H1 (cell line): ENCODE data around the gene SH3GL1. TPM values are rescaled to one million over a fixed set of nuclear protein-coding genes. Genes with fewer than 3 reads are reported as not detected.

Experiments used
- ASH2L ChIP-seq: fragments of 200-600, 300-600 bp; sonication (generic); IDR thresholded peaks from one replicate; pipeline ENCODE4 v1.7.1; 2017; ENCODE audit warnings: low read length
- BCL11A ChIP-seq, 2 experiments: IDR thresholded peaks; one replicate each; pipeline ENCODE4 v1.6.1; 2011; ENCODE audit warnings: low read depth in 2 of 2, low read length in 2 of 2, mild to moderate bottlenecking in 2 of 2
- CBX8 ChIP-seq: fragments of 300-800, 300-1000 bp; sonication (generic); IDR thresholded peaks from 2 replicates; pipeline ENCODE4 v1.7.1; 2016; ENCODE audit warnings: low read depth, low read length, borderline replicate concordance
- CHD1 ChIP-seq: IDR thresholded peaks from 2 replicates; pipeline ENCODE4 v1.6.1; 2012; ENCODE audit warnings: low read depth, low read length, improper control_type of control experiment
- CTBP2 ChIP-seq: IDR thresholded peaks from 2 replicates; pipeline ENCODE4 v1.7.0; 2011; ENCODE audit warnings: borderline replicate concordance, mild to moderate bottlenecking, moderate library complexity, mixed read lengths, low read length; ENCODE audit not compliant: insufficient read depth, insufficient read length
- EGR1 ChIP-seq: IDR thresholded peaks from 2 replicates; pipeline ENCODE4 v1.6.1; 2011; ENCODE audit warnings: low read depth, low read length, borderline replicate concordance
- EZH2 ChIP-seq: fragments of 200-600 bp; sonication (generic); IDR thresholded peaks from 2 replicates; pipeline ENCODE4 v1.7.1; 2012; ENCODE audit warnings: low read depth, mild to moderate bottlenecking, moderate library complexity, low read length, inconsistent platforms; ENCODE audit not compliant: severe bottlenecking
- GABPA ChIP-seq: IDR thresholded peaks from 2 replicates; pipeline ENCODE4 v1.6.1; 2011; ENCODE audit warnings: mild to moderate bottlenecking, low read length, moderate library complexity, borderline replicate concordance; ENCODE audit not compliant: insufficient read depth
- HDAC6 ChIP-seq: IDR thresholded peaks from one replicate; pipeline ENCODE4 v1.7.1; 2012; ENCODE audit warnings: low read depth, mild to moderate bottlenecking, inconsistent platforms, low read length, moderate library complexity
- JUND ChIP-seq: IDR thresholded peaks from 2 replicates; pipeline ENCODE4 v1.6.1; 2011; ENCODE audit warnings: mild to moderate bottlenecking, improper control_type of control experiment, low read length
- NANOG ChIP-seq: IDR thresholded peaks from 2 replicates; pipeline ENCODE4 v1.6.1; 2011; ENCODE audit warnings: low read length, low read depth, mild to moderate bottlenecking, inconsistent platforms; ENCODE audit not compliant: insufficient read depth, poor library complexity, severe bottlenecking
- POLR2AphosphoS5 ChIP-seq: IDR thresholded peaks from 2 replicates; pipeline ENCODE4 v1.6.1; 2011; ENCODE audit warnings: low read depth, low read length
- POU5F1 ChIP-seq: IDR thresholded peaks from 2 replicates; pipeline ENCODE4 v1.6.1; 2011; ENCODE audit warnings: low read depth, mild to moderate bottlenecking, low read length, moderate library complexity
- RNF2 ChIP-seq: fragments of 200-900, 300-1000 bp; sonication (generic); IDR thresholded peaks from 2 replicates; pipeline ENCODE4 v1.7.1; 2016; ENCODE audit warnings: borderline replicate concordance, low read depth, mild to moderate bottlenecking, antibody characterized with exemption, low read length; ENCODE audit not compliant: poor library complexity, severe bottlenecking; ENCODE audit errors: missing control alignments
- SIRT6 ChIP-seq: IDR thresholded peaks from one replicate; pipeline ENCODE4 v1.7.1; 2012; ENCODE audit warnings: low read length, inconsistent platforms
- SIX5 ChIP-seq: IDR thresholded peaks from 2 replicates; pipeline ENCODE4 v1.6.1; 2011; ENCODE audit warnings: mild to moderate bottlenecking, low read depth, low read length
- SP1 ChIP-seq: IDR thresholded peaks from 2 replicates; pipeline ENCODE4 v1.6.1; 2011; ENCODE audit warnings: low read depth, low read length
- SP2 ChIP-seq: IDR thresholded peaks from 2 replicates; pipeline ENCODE4 v1.6.1; 2012; ENCODE audit warnings: mild to moderate bottlenecking, low read length, inconsistent platforms
- SRF ChIP-seq: IDR thresholded peaks from 2 replicates; pipeline ENCODE4 v1.6.1; 2011; ENCODE audit warnings: mild to moderate bottlenecking, low read depth, low read length, moderate library complexity
- TAF7 ChIP-seq: optimal IDR thresholded peaks from 2 replicates; pipeline ENCODE3; 2011; ENCODE audit warnings: low read depth, mild to moderate bottlenecking, inconsistent platforms, low read length, moderate library complexity, borderline replicate concordance
- TEAD4 ChIP-seq: IDR thresholded peaks from 2 replicates; pipeline ENCODE4 v1.6.1; 2012; ENCODE audit warnings: low read depth, low read length, inconsistent platforms, mixed read lengths
- YY1 ChIP-seq: IDR thresholded peaks from 2 replicates; pipeline ENCODE4 v1.6.1; 2011; ENCODE audit warnings: low read depth, mild to moderate bottlenecking, low read length
- polyA plus RNA-seq, 7 experiments: library from polyadenylated mRNA; depleted of rRNA in 3 of 7; stranded (reverse) in 5 of 7; unstranded in 2 of 7; fragments of >200 nt in 5 of 7; fragments of 200-250 nt in 2 of 7; gene quantifications; 1 replicate in 5 of 7; 2 replicates in 1 of 7; 4 replicates in 1 of 7; pipeline versions ENCODE4 v1.2.1 to v1.2.3, GENCODE V29; 2011 to 2013; ENCODE audit warnings: missing spikeins in 2 of 7, mixed read lengths in 2 of 7
- total RNA-seq: library from RNA; stranded (reverse); fragmentation: NEBNext Ultra II Directional; extraction: Animal tissue kit (Norgen Biotek cat#: 25700); gene quantifications from 2 replicates; pipeline ENCODE4 v1.2.1, GENCODE V29; 2021
- TF ChIP-seq, protein P1 (sequence below): IDR thresholded peaks from 2 replicates; pipeline ENCODE4 v1.6.1; 2011; ENCODE audit warnings: low read length, improper control_type of control experiment
- TF ChIP-seq, protein P2 (sequence below): IDR thresholded peaks from 2 replicates; pipeline ENCODE4 v1.6.1; 2012; ENCODE audit warnings: inconsistent platforms

Gene SH3GL1
- total and polyA plus RNA-seq, 2 of the 8 experiments (the other 6 are each of a cell fraction or from before 2014, with no cell fraction given) = 81.5 to 102 TPM

DNA sequence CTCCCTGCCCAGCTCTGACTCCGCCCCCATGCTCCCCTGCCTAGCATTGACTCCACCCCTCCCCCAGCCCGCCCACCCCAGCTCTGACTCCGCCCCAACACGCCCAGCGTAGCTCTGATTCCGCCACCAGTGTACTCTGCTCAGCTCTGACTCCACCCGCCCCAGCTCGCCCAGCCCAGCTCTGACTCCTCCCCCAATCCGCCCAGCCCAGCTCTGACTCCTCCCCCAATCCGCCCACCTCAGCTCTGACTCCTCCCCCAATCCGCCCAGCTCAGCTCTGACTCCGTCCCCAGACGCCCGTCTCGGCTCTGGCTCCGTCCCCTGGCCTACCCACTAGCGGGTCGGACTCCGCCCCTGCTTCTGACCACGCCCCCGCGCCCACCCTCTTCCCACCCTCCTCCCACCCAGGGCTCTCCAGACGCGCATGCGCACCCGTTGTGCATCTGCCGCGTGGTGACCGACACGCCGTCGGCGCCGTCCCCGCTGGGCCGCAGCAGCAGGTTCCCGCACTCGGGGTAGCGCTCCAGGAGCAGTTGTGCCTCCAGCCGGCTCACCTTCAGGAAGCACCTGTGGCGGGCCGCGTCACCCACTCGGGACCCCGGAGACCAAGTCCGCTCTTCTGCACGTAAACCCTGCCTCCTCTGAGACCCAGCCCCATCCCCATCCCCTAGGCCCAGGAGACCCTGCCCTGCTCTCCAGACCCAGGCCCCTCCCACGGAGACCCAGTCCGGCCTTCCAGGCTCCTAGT is 71.9 kb downstream of the SH3GL1 start (continued):
- TF ChIP-seq GABPA (no peak), ASH2L (no peak), EZH2 (no peak), JUND (no peak), RNF2 (no peak), EGR1 (no peak), POLR2AphosphoS5 (peak; percentile 69), POU5F1 (no peak), NANOG (no peak), HDAC6 (no peak), CBX8 (no peak), CHD1 (no peak), YY1 (no peak), TEAD4 (no peak), TAF7 (peak; percentile 38), SRF (0 out of 2 replicates have a peak, but pooled peaks have one; percentile 16), BCL11A (IDR thresholded peaks at IDR 0.05; ENCODE audit: low read depth in 2 of 2, low read length in 2 of 2) (no peak), SIRT6 (no peak), CTBP2 (no peak), SP1 (peak; percentile 100), SP2 (peak; percentile 36; the same call in 1 of the 2 replicates), SIX5 (no peak)
- TF ChIP-seq, protein P1, sequence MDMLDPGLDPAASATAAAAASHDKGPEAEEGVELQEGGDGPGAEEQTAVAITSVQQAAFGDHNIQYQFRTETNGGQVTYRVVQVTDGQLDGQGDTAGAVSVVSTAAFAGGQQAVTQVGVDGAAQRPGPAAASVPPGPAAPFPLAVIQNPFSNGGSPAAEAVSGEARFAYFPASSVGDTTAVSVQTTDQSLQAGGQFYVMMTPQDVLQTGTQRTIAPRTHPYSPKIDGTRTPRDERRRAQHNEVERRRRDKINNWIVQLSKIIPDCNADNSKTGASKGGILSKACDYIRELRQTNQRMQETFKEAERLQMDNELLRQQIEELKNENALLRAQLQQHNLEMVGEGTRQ = no peak
- TF ChIP-seq, protein P2, sequence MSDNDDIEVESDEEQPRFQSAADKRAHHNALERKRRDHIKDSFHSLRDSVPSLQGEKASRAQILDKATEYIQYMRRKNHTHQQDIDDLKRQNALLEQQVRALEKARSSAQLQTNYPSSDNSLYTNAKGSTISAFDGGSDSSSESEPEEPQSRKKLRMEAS = peak; percentile 91
